Endothelial cell of umbilical vein (primary cell): ENCODE data around the gene C12orf57. TPM values are rescaled to one million over a fixed set of nuclear protein-coding genes. Genes with fewer than 3 reads are reported as not detected.

Experiments used
- BruUV-seq: library from RNA; stranded (reverse); fragments of 400-500 nt; replicated peaks from 2 replicates; lab custom pipeline; 2021; lab: Mats Ljungman, UMichigan
- CTCF ChIA-PET: fragments of 300-600, 350-600 bp; sonication (Branson Sonifier 250); formaldehyde crosslinking; loops from one replicate; lab custom pipeline; 2021; ENCODE audit warnings: antibody characterized with exemption, inconsistent platforms; lab: Charles Lee
- POLR2A ChIA-PET: fragments of 300-600, 350-600 bp; sonication (Branson Sonifier 250); formaldehyde crosslinking; loops from one replicate; lab custom pipeline; 2021; ENCODE audit warnings: antibody characterized with exemption, inconsistent platforms; lab: Charles Lee
- DNase-seq: peaks from one replicate; pipeline ENCODE4 v3.0.0-alpha.2; 2011; ENCODE audit warnings: low read depth, low spot score
- FAIRE-seq: peaks from 2 replicates; lab custom pipeline; 2011; peaks lifted over from hg19 to GRCh38; lab: Jason Lieb, UNC
- H2AFZ ChIP-seq: 2 replicates; pipeline ENCODE4 v1.6.0; 2012; ENCODE audit warnings: low read depth, low read length, control low read depth, inconsistent platforms
- H3K27ac ChIP-seq: 2 replicates; pipeline ENCODE4 v1.5.1; 2011; ENCODE audit warnings: low read depth, mild to moderate bottlenecking, control low read depth, low read length, moderate library complexity; ENCODE audit not compliant: insufficient read depth
- H3K27me3 ChIP-seq, 2 experiments: 2 replicates each; pipeline versions ENCODE4 v1.6.0 to v1.6.1; 2011; ENCODE audit warnings: low read length in 2 of 2, mixed read lengths in 1 of 2; ENCODE audit not compliant: control insufficient read depth in 2 of 2, insufficient read depth in 2 of 2
- H3K36me3 ChIP-seq, 2 experiments: 2 replicates in 1 of 2; 3 replicates in 1 of 2; pipeline ENCODE4 v1.5.1; 2011; ENCODE audit warnings: low read length in 2 of 2, mild to moderate bottlenecking in 1 of 2, moderate library complexity in 1 of 2; ENCODE audit not compliant: control insufficient read depth in 2 of 2, insufficient read depth in 2 of 2; ENCODE audit errors: extremely low read depth in 1 of 2
- H3K4me1 ChIP-seq: 3 replicates; pipeline ENCODE4 v1.5.1; 2011; ENCODE audit warnings: mild to moderate bottlenecking, low read length; ENCODE audit not compliant: control insufficient read depth, insufficient read depth; ENCODE audit errors: extremely low read depth
- H3K4me2 ChIP-seq: 2 replicates; pipeline ENCODE4 v1.6.1; 2011; ENCODE audit warnings: low read length, control low read depth, mixed read lengths; ENCODE audit not compliant: insufficient read depth
- H3K4me3 ChIP-seq, 3 experiments: fragments of 200-600 bp in 1 of 3; sonication (generic), shearing (Covaris generic) in 1 of 3; replicated peaks in 1 of 3; 2 replicates each; pipeline ENCODE4 v1.5.1; 2011 to 2016; ENCODE audit warnings: control low read depth in 3 of 3, low read length in 3 of 3, mild to moderate bottlenecking in 2 of 3, inconsistent platforms in 1 of 3, low read depth in 1 of 3, moderate library complexity in 1 of 3; ENCODE audit not compliant: insufficient read depth in 1 of 3
- H3K79me2 ChIP-seq: 2 replicates; pipeline ENCODE4 v1.6.0; 2012; ENCODE audit warnings: low read length, inconsistent platforms; ENCODE audit not compliant: control insufficient read depth, insufficient read depth
- H3K9ac ChIP-seq: replicated peaks from 2 replicates; pipeline ENCODE3; 2011; ENCODE audit warnings: low read length, control low read depth; ENCODE audit not compliant: insufficient read depth; ENCODE audit errors: extremely low read depth
- H3K9me1 ChIP-seq: replicated peaks from 3 replicates; pipeline ENCODE4 v1.6.0; 2011; ENCODE audit warnings: mild to moderate bottlenecking, low read length; ENCODE audit not compliant: control insufficient read depth, insufficient read depth; ENCODE audit errors: extremely low read depth
- H3K9me3 ChIP-seq: replicated peaks from 2 replicates; pipeline ENCODE4 v1.5.1; 2012; ENCODE audit warnings: low read length, inconsistent platforms; ENCODE audit not compliant: control insufficient read depth, insufficient read depth
- H4K20me1 ChIP-seq: replicated peaks from 2 replicates; pipeline ENCODE3; 2011; ENCODE audit warnings: mild to moderate bottlenecking, low read length; ENCODE audit not compliant: control insufficient read depth, insufficient read depth; ENCODE audit errors: extremely low read depth
- EZH2 ChIP-seq: IDR thresholded peaks from 2 replicates; pipeline ENCODE4 v1.6.1; 2012; ENCODE audit warnings: borderline replicate concordance, low read depth, mild to moderate bottlenecking, moderate library complexity, low read length, inconsistent platforms; ENCODE audit not compliant: severe bottlenecking
- FOS ChIP-seq: IDR thresholded peaks from 2 replicates; pipeline ENCODE4 v1.6.1; 2011; ENCODE audit warnings: mild to moderate bottlenecking, low read length, moderate library complexity, borderline replicate concordance; ENCODE audit not compliant: insufficient read depth
- POLR2A ChIP-seq: IDR thresholded peaks from 2 replicates; pipeline ENCODE4 v1.6.1; 2012; ENCODE audit warnings: low read depth, mild to moderate bottlenecking, control low read depth, low read length
- POLR2AphosphoS5 ChIP-seq: IDR thresholded peaks from 2 replicates; pipeline ENCODE4 v1.6.1; 2012; ENCODE audit warnings: low read depth, mild to moderate bottlenecking, control low read depth, low read length, moderate library complexity; ENCODE audit not compliant: insufficient read depth
- dilution Hi-C: fragments of 300-500 bp; cut with MboI; formaldehyde crosslinking; loops from one replicate; pipeline ENCODE4 v1.15.0; 2019; ENCODE audit warnings: low sequenced_read_pairs; ENCODE audit not compliant: extremely low pct_ligation_motif_present
- intact Hi-C: fragments of 100-400 bp; cut with micrococcal nuclease; formaldehyde crosslinking; loops from one replicate; pipeline ENCODE4 v1.10.0; 2022
- polyA plus RNA-seq, 4 experiments: library from polyadenylated mRNA; depleted of rRNA in 3 of 4; stranded (reverse) in 3 of 4; unstranded in 1 of 4; fragments of >200 nt; gene quantifications; 2 replicates each; pipeline versions ENCODE4 v1.2.1 to v1.2.3, GENCODE V29; 2011 to 2012; ENCODE audit warnings: missing spikeins in 1 of 4
- total RNA-seq: library from RNA; stranded (reverse); gene quantifications from 2 replicates; pipeline ENCODE4 v1.2.3, GENCODE V29; 2021
- TF ChIP-seq, protein P1 (sequence below): IDR thresholded peaks from 2 replicates; pipeline ENCODE4 v1.6.1; 2011; ENCODE audit not compliant: insufficient read depth, insufficient read length
- TF ChIP-seq, protein P2 (sequence below), 2 donors: IDR thresholded peaks; 1 replicate in 1 of 2; 2 replicates in 1 of 2; pipeline ENCODE4 v1.5.1; 2011; ENCODE audit warnings: low read length in 2 of 2, mild to moderate bottlenecking in 2 of 2, moderate library complexity in 2 of 2, control low read depth in 1 of 2, inconsistent platforms in 1 of 2, low read depth in 1 of 2; ENCODE audit not compliant: insufficient read depth in 1 of 2; ENCODE audit errors: extremely low read depth in 1 of 2

Gene C12orf57
- total and polyA plus RNA-seq, 2 donors (not counting 3 experiments of a cell fraction or from before 2014, with no cell fraction given), result 167 to 729 TPM

DNA sequence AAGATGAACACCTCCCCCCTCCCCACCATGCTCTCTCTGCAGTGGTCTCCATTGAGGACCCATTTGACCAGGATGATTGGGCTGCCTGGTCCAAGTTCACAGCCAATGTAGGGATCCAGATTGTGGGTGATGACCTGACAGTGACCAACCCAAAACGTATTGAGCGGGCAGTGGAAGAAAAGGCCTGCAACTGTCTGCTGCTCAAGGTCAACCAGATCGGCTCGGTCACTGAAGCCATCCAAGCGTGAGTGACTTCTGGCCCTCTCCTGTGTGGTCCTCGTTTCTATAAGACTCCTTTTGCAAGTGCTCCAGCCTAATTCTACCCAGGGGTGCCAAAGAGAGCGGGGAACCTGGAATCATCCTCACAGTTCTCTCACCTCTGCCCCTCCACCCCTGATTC lies 22.3 kb upstream of the C12orf57 start:
- CTCF ChIA-PET, result interaction anchor here (1.0 to 1.8 kb wide), 2 partner anchors 43 to 52 kb away, joined by 3 to 6 read pairs; no protein-coding TSS in a partner anchor

More for the DNA sequence above, 22.3 kb upstream of the C12orf57 start:
- Histone ChIP-seq H3K27ac (no peak overlapping the region), H3K4me1 (peaks cover 23% of the 10 kb centered on the region), H3K27me3 (no peaks in the 10 kb centered on the region), H3K9ac (no peak overlapping the region), H3K79me2 (peaks cover under 1% of the 10 kb centered on the region), H3K4me2 (no peak overlapping the region), H4K20me1 (no peaks in the 10 kb centered on the region), H3K9me1 (no peaks in the 10 kb centered on the region), H2AFZ (no peak overlapping the region), H3K4me3 (no peak overlapping the region), H3K36me3 (no peaks in the 10 kb centered on the region), H3K9me3 (no peaks in the 10 kb centered on the region)
- no peak for FAIRE-seq
- dilution Hi-C loops, result no loop called here
- TF ChIP-seq, protein P1, sequence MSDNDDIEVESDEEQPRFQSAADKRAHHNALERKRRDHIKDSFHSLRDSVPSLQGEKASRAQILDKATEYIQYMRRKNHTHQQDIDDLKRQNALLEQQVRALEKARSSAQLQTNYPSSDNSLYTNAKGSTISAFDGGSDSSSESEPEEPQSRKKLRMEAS, result no peak
- TF ChIP-seq, protein P2, sequence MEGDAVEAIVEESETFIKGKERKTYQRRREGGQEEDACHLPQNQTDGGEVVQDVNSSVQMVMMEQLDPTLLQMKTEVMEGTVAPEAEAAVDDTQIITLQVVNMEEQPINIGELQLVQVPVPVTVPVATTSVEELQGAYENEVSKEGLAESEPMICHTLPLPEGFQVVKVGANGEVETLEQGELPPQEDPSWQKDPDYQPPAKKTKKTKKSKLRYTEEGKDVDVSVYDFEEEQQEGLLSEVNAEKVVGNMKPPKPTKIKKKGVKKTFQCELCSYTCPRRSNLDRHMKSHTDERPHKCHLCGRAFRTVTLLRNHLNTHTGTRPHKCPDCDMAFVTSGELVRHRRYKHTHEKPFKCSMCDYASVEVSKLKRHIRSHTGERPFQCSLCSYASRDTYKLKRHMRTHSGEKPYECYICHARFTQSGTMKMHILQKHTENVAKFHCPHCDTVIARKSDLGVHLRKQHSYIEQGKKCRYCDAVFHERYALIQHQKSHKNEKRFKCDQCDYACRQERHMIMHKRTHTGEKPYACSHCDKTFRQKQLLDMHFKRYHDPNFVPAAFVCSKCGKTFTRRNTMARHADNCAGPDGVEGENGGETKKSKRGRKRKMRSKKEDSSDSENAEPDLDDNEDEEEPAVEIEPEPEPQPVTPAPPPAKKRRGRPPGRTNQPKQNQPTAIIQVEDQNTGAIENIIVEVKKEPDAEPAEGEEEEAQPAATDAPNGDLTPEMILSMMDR (IDR thresholded peaks at IDR 0.05; ENCODE audit: extremely low read depth in 1 of 2, insufficient read depth in 1 of 2, low read depth in 1 of 2, low read length in 2 of 2), result no peak
- TF ChIP-seq POLR2A (no peak), EZH2 (no peak), FOS (no peak), POLR2AphosphoS5 (no peak)
- DNase-seq, result no peak
- intact Hi-C loops, result no loop called here
- BruUV-seq, result no TSS peak
- POLR2A ChIA-PET, result no interaction called here
